ENCODE measurements around the gene HBP1. TPM values are rescaled to one million over a fixed set of nuclear protein-coding genes. Genes with fewer than 3 reads are reported as not detected.

HBP1 gene
- total and polyA plus RNA-seq, 2 of the 8 experiments (the other 6 are each of a cell fraction or from before 2014, with no cell fraction given) = 28.9 to 29.2 TPM

DNA sequence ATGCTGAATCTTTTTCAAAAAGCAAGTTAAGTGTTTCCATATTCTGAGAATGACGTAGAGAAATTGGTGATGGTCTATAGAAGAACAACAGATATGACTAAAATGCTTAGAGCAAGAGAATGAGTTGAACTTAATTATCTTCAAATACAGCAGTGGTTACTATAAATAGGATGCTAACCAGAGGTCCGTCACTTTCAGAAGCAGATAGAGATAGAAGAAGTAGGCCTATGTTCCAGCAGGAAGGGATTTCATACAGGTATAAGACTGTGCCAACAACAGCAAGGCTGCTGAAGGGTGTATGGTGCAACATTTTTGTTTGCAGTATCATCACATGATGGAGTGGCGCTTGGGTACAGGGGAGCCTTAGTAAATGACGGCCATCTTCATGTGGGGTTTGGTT, 68.6 kb downstream of the HBP1 start:
- no peak overlapping the region for H3K4me2 ChIP-seq (ENCODE audit: insufficient read depth in 1 of 2, low read depth in 2 of 2, low read length in 2 of 2)
- H2BK20ac ChIP-seq (ENCODE audit: low read length) = no peak overlapping the region

More for the DNA sequence above, 68.6 kb downstream of the HBP1 start:
- no peaks in the 10 kb centered on the region for H3K79me1 ChIP-seq (ENCODE audit: low read depth, low read length)
- no peak overlapping the region for H3K23ac ChIP-seq (ENCODE audit: insufficient read length)
- no peak overlapping the region for H3K18ac ChIP-seq (ENCODE audit: extremely low read depth, low read length)
- no peak overlapping the region for H2BK15ac ChIP-seq (ENCODE audit: low read length)
- H4K91ac ChIP-seq (replicated peaks; ENCODE audit: insufficient read length, low read length) = no peak overlapping the region
- H3K27ac ChIP-seq (ENCODE audit: low read depth, low read length) = no peak overlapping the region
- no peak overlapping the region for H3K14ac ChIP-seq (ENCODE audit: insufficient read length)
- no peak overlapping the region for H3K4ac ChIP-seq (replicated peaks; ENCODE audit: insufficient read length, low read depth, low read length)
- no peak for DNase-seq (ENCODE audit: low read depth in 1 of 2, low spot score in 2 of 2)
- no peak overlapping the region for H2BK120ac ChIP-seq (replicated peaks; ENCODE audit: low read depth, low read length)
- no peak overlapping the region for H3K56ac ChIP-seq (replicated peaks; ENCODE audit: insufficient read length, low read depth, low read length)
- ChIA-PET POLR2A (ENCODE audit: partially characterized antibody) (no interaction called here), CTCF (ENCODE audit: partially characterized antibody) (no interaction called here)
- no peaks in the 10 kb centered on the region for H3K9me3 ChIP-seq (ENCODE audit: insufficient read depth in 2 of 2, low read depth in 1 of 2, low read length in 1 of 2)
- no peak for FAIRE-seq
- peaks cover 0 to 1% (median 0%) of the 10 kb centered on the region in 4 experiments; a peak in 1 of 7 replicates for H3K27me3 ChIP-seq (replicated peaks in 1 of 4; ENCODE audit: control insufficient read depth in 3 of 4, extremely low read depth in 1 of 4, insufficient read depth in 3 of 4, low read length in 3 of 4)
- WGBS, 2 experiments (ENCODE audit: extremely low coverage in 1 of 2, insufficient coverage in 1 of 2, insufficient read length in 1 of 2, insufficient replicate concordance in 2 of 2, low coverage in 1 of 2, low lambda C conversion rate in 2 of 2, missing lambda C conversion rate in 1 of 2) = 90% methylated on average over 4 of the region's 4 CpGs; no CpG with 5 or more reads in 1 of the 2 experiments
- H2AK5ac ChIP-seq (ENCODE audit: low read depth, low read length) = no peak overlapping the region
- H4K20me1 ChIP-seq (replicated peaks in 1 of 2; ENCODE audit: control insufficient read depth in 1 of 2, insufficient read depth in 2 of 2, low read length in 2 of 2) = peaks cover 0 to 2% of the 10 kb centered on the region in 2 experiments
- H3K4me3 ChIP-seq (ENCODE audit: extremely low read depth in 1 of 4, insufficient read depth in 2 of 4, low read depth in 3 of 4, low read length in 4 of 4) = no peak overlapping the region
- no peak overlapping the region for H3K9ac ChIP-seq (replicated peaks in 1 of 4; ENCODE audit: extremely low read depth in 1 of 4, low read depth in 3 of 4, low read length in 3 of 4)
- no peak overlapping the region for H2BK5ac ChIP-seq (ENCODE audit: low read depth, low read length)
- H3K79me2 ChIP-seq (ENCODE audit: control insufficient read depth in 1 of 2, insufficient read depth in 2 of 2, low read length in 2 of 2) = no peaks in the 10 kb centered on the region
- H2BK12ac ChIP-seq (ENCODE audit: low read depth, low read length) = no peak overlapping the region
- H4K5ac ChIP-seq (ENCODE audit: insufficient read length, low read depth, low read length) = no peak overlapping the region
- no peak overlapping the region for H2AFZ ChIP-seq (ENCODE audit: low read length)
- H4K8ac ChIP-seq (ENCODE audit: extremely low read depth, insufficient read depth, low read length) = no peak overlapping the region
- H3K4me1 ChIP-seq (replicated peaks in 1 of 4; ENCODE audit: control insufficient read depth in 3 of 4, insufficient read depth in 4 of 4, low read length in 3 of 4) = peaks cover 0 to 9% (median 2%) of the 10 kb centered on the region in 4 experiments; a peak in 3 of 7 replicates
- H3K23me2 ChIP-seq (ENCODE audit: low read depth, low read length) = no peaks in the 10 kb centered on the region
- TF ChIP-seq SIX5 (IDR thresholded peaks at IDR 0.05; ENCODE audit: low read depth, low read length) = no peak
- no peak for TF ChIP-seq SIRT6 (IDR thresholded peaks at IDR 0.05; ENCODE audit: low read length)
- TF ChIP-seq TCF12 (IDR thresholded peaks at IDR 0.05; ENCODE audit: low read depth, low read length) = no peak
- TF ChIP-seq SP1 (IDR thresholded peaks at IDR 0.05; ENCODE audit: low read depth, low read length) = no peak
- TF ChIP-seq RNF2 (IDR thresholded peaks at IDR 0.05; ENCODE audit: borderline replicate concordance, low read depth, low read length, missing control alignments, poor library complexity, severe bottlenecking) = no peak
- TF ChIP-seq NRF1 (IDR thresholded peaks at IDR 0.05; ENCODE audit: low read depth, low read length) = no peak
- no peak for TF ChIP-seq ZNF274 (IDR thresholded peaks at IDR 0.05; ENCODE audit: borderline replicate concordance, extremely low read depth, low read length)
- TF ChIP-seq FOSL1 (IDR thresholded peaks at IDR 0.05; ENCODE audit: insufficient read depth, low read depth, low read length) = no peak
- TF ChIP-seq HDAC6 (IDR thresholded peaks at IDR 0.05; ENCODE audit: low read depth, low read length) = no peak
- no peak for TF ChIP-seq JUND (IDR thresholded peaks at IDR 0.05; ENCODE audit: low read length)
- no peaks in the 10 kb centered on the region for H3K36me3 ChIP-seq (ENCODE audit: control insufficient read depth in 2 of 4, insufficient read depth in 4 of 4, low read length in 3 of 4)

Data from H1 (cell line).